ENCODE measurements around the gene PAPSS1.

The PAPSS1 gene

DNA sequence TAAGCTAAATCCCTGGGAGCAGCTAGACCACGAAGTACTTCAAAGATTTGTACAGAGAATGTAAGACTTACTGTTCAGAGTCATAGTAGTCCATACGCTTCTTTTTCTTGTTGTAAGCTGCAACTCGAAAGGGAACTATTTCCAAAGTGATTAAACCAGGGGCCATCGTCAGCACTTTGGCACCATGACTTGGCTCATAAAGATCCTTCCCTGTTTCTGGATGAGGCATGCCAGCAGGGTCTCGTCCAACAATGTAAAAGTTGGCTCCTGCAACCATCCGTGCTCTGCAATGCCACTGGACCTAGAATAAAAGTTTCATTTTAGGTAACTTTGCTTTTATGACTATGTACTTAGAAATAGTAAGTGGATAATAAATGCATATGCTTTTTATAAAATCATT, 88.5 kb downstream of the PAPSS1 start:
- in situ Hi-C loops (cut with MboI; ENCODE audit: low sequenced_read_pairs): no loop called here

DNA sequence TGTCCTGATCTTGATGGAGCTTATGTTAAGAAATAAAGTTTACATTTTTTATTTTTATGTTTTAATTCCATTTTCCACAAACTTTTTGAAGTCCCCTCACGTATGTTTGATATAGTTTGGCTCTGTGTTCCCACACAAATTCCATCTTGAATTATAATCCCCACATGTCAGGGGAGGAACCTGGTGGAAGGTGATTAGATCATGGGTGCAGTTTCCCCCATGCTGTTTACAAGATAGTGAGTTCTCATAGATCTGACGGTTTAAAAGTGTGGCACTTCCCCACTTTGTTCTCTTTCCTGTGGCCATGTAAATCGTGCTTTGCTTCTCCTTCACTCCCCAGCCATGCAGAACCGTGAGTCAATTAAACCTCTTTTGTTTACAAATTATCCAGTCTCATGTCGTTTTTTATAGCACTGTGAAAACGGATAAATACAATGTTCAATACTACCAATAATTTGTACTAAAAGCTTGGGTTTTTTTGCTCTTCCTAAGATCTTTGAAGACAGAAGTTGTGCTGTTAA, 89.8 kb downstream of the PAPSS1 start:
- in situ Hi-C loops (cut with MboI; ENCODE audit: low sequenced_read_pairs): no loop called here

DNA sequence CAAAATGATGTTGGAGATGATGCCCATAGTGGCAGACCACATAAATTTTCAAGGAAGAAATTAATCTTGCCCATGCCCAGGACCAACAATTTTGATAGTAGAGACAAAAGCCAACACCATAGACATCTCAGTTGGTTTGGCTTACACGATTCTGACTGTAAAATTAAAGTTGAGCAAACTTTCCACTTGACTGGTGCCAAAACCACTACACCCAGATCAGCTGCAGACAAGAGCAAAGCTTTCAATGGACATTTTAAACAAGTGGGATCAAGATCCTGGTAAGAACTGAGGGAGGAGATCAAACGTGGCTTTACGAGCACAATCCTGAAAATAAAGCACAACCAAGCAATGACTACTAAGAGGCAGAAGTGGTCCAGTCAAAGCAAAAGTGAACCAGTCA, 90.7 kb downstream of the PAPSS1 start:
- in situ Hi-C loops (cut with MboI; ENCODE audit: low sequenced_read_pairs): no loop called here

DNA sequence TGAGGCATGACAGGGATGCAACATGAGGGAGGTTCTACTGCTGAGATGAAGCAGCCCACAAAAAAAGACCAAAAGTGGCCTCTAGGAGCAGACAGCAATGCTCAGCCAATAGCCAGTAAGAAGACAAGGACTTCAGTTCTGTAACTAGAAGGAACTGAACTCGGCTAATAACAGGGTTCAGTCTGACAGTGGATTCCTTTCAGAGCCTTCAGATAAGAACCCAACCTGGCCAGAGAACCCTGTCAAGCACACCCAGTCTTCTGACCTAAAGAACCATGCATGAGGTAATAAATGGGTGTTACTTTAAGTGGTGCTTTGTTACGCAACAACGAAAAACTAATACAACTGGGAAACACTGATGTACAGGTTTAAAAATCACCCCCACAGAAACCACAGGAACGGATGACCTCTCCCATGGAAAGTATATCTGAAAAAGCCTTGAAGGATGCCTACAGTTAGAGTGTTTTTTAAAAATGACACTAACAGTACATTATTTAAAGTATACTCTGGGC, 94.6 kb downstream of the PAPSS1 start:
- in situ Hi-C loops (cut with MboI; ENCODE audit: low sequenced_read_pairs): no loop called here

DNA sequence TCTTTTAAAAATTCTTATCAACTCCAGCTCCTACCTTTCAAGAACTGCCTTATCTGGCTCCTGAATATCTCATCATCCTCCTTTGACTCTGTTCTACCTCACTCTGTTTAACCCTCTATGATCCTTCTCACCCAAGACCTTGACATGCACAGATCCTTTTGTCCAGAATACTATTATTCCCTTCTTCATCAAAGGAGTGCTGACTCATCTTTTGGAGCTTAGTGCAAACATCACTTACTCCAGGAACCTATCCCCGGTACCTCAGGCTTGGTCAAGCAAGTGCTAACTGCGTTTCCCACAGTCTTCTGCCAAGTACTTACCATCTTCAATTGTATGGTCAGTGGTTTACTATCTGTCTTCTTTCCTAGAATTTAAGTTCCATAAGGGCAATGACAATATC, 96.0 kb downstream of the PAPSS1 start:
- in situ Hi-C loops (cut with MboI; ENCODE audit: low sequenced_read_pairs): no loop called here

DNA sequence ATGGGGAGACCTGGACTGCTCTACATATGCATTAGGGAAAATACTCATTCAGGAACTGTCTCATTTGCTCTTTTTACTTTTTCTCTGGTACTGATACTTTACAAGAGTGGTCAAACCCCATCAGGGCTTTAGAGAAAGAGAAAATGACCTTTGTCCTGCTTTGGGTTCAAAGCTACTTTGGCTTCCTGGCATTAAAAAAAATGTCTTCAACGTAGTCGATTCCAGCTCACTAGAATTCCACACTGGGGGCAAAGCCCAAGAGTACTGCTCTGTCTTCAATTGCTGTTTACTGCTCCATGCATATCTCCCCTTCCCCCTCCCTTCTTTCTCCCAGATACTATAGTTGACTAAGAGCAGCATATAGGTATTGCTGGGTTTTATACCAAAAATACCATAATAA, 98.0 kb downstream of the PAPSS1 start:
- in situ Hi-C loops (cut with MboI; ENCODE audit: low sequenced_read_pairs): no loop called here

DNA sequence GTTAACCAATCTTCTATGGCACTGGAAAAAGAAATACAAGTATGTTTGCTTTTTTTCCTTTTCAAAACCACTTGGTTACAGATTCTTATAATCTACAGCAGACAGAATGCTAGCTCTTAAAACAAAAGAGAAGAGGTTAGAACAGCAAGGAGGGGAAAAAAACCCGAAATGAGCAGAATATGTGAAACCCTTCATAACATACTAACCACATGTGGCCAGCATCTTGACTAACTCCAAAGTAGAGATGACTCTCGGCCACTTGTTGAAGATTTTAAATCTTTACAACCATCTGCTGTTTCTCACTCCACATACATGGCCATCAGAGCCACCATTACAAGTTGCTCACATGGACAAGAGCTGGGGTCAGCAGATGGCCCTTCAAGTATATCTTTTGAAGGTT, 100.3 kb downstream of the PAPSS1 start:
- in situ Hi-C loops (cut with MboI; ENCODE audit: low sequenced_read_pairs): no loop called here

DNA sequence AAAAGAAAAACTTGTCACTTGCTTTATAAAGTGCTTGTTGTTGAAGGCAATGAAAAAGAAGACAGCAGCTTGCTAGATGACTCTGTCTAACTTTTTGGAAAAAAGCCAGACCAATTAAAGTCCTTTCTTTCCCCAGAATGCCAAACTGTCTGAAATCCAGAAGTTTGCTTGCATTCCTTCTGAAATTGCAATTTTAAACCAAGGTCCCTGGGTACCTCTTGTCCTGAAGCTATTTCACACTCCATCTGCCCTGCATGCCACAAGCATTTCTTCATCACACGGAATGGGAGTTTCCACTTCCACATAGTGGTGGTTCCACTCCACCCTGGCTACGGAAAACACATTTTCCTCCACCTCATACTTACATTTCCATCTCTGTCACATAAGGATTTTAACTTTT, 101.0 kb downstream of the PAPSS1 start:
- in situ Hi-C loops (cut with MboI; ENCODE audit: low sequenced_read_pairs): no loop called here

DNA sequence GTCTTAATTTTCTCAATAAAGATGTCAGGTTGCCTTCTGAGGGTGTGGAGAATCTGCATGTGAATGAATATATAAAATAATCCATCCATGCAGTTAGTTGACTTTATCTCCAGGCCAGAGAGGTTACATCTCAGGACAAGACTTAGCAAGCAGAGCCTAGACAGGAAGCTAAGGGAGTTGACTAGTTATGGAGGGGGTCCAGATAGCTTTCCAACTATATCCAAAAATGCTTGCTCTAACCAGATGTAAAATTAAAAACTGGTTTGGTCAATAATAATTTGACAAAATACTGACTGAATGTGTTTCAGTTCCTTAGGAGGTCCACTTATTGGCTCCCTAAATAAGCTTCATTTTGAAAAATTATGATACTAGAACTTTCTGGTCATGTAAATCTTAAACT, 101.4 kb downstream of the PAPSS1 start:
- in situ Hi-C loops (cut with MboI; ENCODE audit: low sequenced_read_pairs): no loop called here

DNA sequence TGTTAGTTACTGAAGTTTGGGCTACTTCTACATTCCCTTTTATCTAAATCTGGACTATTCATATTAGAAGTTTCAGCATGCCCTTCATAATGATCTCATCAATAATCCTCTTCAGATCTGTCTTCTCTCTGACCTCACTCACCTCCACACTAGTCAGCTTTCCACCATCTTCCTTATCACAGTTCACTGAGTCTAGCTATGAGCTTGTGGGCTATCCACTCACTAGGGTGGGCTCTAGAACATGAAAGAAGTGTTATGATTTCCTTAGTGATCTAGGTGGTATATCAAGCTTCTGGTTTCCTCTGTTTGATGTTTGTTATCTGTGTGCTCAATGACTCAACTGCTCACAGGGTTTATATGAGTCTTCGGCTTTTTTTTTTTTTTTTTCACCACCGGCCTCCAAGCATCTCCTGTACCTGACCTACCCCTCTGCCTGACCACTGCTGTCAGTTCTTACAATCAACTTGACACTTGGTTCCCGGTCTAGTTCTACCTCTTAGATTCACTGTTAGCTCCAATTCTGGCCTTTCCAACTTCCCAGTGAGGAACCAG, 103.1 kb downstream of the PAPSS1 start:
- in situ Hi-C loops (cut with MboI; ENCODE audit: low sequenced_read_pairs): no loop called here

DNA sequence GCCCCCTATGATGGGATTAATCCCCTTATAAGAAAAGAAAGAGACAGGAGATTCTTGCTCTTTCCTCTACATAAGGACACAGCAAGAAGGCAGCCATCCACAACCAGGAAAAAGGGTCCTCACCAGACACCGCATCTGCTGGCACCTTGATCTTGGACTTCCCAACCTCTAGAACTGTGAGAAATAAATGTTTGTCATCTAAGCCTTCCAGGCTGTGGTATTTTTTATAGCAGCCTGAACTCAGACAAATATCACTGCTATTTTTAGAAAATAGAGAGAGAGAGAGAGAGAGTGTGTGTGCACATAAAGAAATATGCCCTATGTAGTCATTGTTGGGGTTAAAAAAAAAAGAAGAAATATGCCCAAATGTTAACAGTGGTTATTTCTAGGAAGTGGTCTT, 104.2 kb downstream of the PAPSS1 start:
- in situ Hi-C loops (cut with MboI; ENCODE audit: low sequenced_read_pairs): no loop called here

DNA sequence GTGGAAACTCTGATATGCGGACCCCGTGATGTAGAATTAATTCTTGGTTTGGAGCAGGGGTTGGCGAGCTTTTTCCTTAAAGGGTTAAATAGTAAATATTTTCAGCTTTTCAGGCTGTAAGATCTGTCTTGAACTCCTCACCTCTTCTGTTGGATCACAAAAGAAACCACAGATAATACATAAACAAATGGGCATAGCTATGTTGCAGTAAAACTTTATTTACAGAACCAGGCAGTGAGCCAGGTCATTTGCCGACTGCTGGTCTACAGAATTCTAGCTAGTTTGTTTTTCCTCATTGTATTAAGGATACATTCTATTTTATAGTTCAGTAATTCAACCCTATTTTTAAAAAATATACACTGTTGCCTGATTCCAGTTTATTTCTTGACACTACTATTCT, 116.6 kb downstream of the PAPSS1 start:
- in situ Hi-C loops (cut with MboI; ENCODE audit: low sequenced_read_pairs): no loop called here

DNA sequence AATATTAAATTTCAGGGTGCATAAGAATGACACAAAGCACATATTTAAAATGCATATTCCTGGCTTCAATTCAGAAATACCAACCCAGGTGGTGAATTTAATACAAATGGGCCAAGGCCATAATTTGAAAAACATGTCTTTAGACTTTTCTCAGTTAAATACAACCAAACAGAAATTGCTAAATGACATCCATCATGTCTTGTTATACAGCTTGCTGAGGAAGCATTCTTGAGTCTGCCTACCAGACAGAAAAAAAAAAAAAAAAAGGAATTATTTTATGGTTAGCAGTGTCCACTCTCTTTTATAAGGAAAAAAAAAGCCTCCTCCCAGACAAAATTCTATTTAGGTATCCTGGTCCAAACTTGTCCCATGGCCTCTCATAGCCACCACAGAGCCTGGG, 119.1 kb downstream of the PAPSS1 start:
- in situ Hi-C loops (cut with MboI; ENCODE audit: low sequenced_read_pairs): no loop called here

DNA sequence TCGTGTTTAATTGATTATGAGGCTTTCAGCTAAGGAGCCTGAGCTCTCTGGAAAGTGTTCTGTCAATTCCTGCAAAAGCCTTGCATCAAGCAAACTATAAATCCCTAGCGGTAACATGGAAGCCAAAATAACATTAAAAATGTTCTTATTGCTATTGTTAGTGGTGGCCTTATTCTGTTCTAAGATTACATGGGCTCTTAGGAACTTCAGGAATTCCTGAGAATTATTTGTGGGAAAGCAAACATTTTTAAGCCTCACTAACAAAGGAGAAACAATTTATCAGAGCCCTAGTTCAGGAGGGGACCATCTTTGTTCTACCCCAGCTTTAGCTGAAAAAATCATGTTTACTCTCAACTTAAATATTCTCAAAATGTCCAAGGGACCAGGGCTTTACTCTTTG, 119.6 kb downstream of the PAPSS1 start:
- in situ Hi-C loops (cut with MboI; ENCODE audit: low sequenced_read_pairs): no loop called here

DNA sequence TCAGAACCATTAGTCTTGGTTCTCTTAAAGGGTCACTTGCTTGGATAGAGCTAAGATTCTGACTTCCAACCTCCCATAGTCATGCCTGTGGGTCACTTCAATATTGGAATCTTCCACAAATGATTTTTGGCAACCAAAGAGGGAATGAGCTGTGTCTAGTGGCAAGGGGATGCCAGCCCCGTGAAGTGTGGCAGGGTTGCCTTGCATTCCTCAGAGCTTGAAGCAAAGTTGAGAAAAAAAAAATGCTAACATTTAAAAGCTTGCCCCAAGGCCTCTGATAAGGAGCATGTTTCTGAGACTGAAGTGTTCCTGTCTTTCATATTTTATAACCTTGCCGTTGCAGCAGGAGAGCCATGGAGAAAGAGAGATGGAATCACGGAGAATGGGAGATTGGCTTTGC, 120.2 kb downstream of the PAPSS1 start:
- in situ Hi-C loops (cut with MboI; ENCODE audit: low sequenced_read_pairs): no loop called here

DNA sequence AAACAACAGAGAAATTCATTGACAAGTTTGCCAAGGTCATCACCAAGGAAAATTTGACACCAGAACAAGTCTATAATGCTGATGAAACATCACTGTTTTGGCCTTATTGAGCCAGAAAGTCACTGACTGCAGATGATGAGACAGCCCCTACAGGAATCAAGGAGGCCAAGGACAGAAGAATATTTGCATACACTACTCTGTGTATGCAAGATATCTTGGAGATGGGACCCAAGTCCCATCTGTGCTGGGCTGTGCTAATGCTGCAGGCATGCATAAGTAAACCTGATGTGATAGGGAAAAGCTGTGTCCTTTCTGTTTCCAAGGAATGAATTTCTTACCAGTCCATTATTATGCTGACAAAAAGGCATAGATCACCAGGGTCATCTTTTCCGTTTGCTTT, 126.8 kb downstream of the PAPSS1 start:
- in situ Hi-C loops (cut with MboI; ENCODE audit: low sequenced_read_pairs): no loop called here

DNA sequence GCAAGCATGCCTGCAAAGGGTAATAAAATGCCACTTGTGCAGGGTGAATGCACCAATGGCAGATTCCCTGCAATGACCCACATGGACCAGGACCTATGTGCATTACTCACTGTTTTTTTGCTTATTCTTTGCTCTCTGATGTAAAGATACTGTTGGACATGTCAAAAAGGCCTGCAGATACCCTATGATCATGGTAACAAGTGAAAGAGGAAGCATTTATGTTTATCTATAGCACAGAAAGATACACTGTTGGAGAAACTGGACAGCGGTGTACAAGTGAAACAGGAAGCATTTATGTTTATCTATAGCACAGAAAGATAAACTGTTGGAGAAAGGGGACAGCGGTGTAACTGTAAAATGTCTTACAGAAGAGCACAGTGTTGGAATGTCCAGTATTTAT, 127.5 kb downstream of the PAPSS1 start:
- in situ Hi-C loops (cut with MboI; ENCODE audit: low sequenced_read_pairs): no loop called here

DNA sequence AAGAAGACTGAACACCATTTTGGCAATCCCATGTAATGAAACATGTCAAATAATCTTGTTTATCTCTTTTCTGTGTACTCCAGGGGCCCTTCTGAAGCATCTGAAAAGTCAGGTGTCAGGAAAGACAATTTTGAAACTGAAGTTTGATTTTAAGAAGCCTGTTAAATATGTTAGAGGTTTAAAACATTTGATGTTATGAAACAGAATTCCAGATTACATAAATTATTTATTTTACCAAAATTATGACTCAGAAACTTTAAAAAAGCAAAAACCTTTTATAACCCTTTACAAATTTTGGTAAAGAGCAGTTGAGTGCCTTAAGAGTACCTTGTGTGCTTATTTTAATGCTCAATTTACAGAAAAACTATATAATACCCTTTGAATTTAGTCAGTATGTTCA, 130.8 kb downstream of the PAPSS1 start:
- in situ Hi-C loops (cut with MboI; ENCODE audit: low sequenced_read_pairs): no loop called here

DNA sequence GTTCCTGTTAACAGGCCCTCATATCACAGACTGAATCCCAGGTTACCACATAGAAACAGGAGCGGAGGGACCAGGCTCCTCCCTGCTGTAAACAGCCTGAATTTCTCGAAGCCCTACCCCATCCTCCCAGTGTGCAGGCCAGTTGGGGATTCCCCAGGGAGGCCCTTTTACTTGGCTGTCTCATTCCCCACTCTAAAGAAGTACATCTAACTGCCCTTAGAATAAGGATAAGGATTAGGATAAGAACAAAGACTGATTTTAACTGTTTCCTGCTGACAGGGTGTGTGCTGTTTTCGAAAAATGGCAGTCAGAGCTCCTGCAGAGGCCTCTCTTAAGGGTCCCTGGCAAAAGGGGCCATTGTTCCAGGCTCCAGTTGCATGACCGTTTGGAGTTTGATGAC, 133.7 kb downstream of the PAPSS1 start:
- in situ Hi-C loops (cut with MboI; ENCODE audit: low sequenced_read_pairs): no loop called here

DNA sequence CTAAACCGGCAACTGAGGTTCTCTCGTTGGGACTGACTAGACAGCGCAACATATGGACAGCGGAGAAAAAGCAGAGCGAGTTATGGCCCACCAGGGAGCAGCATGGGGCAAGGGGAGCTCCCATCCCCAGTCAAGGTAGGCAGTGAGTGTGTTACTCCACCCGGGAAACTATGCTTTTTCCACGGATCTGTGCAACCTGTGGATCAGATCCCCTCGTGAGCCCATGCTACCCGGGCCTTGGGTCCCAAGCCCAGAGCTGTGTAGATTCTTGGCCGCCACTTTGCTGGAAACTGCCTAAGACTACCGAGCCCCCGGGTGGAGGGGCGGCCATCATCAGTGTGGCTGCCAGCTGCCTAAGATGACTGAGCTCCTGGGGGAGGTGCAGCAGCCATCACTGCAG, 140.9 kb downstream of the PAPSS1 start:
- in situ Hi-C loops (cut with MboI; ENCODE audit: low sequenced_read_pairs): no loop called here

DNA sequence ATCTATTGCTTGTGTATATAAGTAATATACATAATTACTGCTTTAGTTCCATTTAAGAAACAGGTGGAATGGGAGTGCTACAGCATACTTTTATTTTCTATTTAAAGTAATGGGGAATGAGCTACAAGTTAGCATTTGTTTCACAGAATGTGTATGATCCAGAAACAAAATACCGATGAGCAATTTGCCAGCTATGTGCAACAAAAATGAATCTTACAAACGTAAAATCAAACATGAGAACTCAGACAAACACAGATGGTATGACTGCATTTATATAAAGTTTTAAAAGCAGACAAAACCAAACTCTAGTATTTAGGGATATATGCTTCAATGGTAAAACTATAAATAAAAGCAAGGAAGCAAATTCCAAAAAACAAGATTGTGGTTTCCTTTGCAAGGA, 141.7 kb downstream of the PAPSS1 start:
- in situ Hi-C loops (cut with MboI; ENCODE audit: low sequenced_read_pairs): no loop called here

DNA sequence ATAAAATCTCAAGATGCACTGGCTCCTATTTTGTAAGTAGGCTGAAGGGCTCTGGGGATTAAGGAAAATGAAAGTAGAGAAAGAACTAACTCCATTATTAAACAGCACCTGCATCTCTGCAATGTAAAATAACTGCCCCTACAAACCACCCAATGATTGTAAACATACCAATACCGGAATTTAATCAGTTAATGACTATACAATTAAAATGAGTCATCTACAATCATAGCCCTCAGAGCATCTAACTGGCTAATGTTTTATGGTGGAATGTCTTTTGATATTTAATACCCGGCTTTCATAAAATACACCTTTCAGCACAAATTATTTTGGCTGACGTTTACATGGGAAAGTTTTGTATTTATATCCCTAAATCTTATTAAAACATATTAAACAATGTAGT, 142.3 kb downstream of the PAPSS1 start:
- in situ Hi-C loops (cut with MboI; ENCODE audit: low sequenced_read_pairs): no loop called here

DNA sequence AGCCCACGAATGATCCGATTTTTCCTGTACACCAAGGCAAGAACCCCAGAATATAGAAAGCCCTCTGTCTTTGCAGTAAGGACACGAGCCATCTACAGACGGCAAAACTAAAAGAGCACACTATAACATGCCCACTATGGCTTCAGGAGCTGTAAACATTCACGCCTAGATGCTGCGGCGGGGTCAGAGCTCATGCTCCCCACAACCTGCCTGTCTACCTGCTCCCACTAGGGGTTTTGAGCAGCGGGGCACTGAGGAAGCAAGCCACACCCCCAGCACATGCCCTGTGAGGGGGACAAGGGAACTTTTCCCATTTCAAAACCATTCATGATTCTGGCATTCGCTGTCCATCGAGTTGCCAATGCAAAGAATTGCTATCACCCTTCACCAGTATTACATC, 144.8 kb downstream of the PAPSS1 start:
- in situ Hi-C loops (cut with MboI; ENCODE audit: low sequenced_read_pairs): no loop called here

All from hTERT RPE-1 (cell line).